ENCODE measurements around the gene ALDH6A1. TPM values are rescaled to one million over a fixed set of nuclear protein-coding genes. Genes with fewer than 3 reads are reported as not detected.
A peak's percentile ranks its signal among the peaks of the same experiment; 100 is the strongest.

ALDH6A1 gene
- total RNA-seq, 1 donor from 2014 or later: 24.0 TPM

DNA sequence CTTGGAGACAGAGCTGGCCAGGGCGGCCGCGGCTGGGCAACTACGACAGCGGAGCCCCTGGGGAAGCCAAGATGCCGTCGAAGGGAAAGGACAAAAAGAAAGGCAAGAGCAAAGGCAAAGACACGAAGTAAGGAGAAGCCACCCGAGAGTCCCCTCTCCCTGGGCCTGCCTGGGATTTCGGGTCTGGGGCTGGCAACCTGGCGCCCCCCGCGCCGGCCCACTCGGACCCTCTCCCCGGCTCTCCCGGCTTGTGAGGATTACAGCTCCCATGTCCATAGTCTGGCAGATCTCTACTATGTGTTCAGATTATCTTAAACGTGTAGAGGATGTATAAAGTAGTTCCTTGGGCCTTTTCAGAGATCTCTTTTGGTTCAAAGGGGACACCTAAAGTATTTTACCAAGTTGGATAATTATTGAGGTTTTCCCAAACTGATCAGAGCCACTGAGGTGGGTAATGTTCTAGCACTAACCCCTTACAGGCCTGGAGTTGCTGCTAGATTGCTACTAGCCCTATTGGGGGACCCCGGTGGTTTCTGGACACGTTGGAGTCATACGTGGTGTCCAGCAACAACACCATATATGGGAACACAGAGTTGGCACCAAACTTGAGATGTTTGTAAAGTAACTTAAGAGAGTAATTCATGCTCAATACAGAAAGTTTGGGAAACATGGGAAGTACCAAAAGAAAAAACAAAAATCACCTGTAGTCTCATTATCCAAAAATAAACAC is 64.7 kb downstream of the ALDH6A1 start:
- no peaks in the 10 kb centered on the region for H3K36me3 ChIP-seq (ENCODE audit: control insufficient read depth in 3 of 3, insufficient read depth in 3 of 3, low read length in 3 of 3)
- H3K4me1 ChIP-seq (ENCODE audit: control insufficient read depth in 3 of 3, insufficient read depth in 3 of 3, low read length in 3 of 3): peaks cover 11 to 15% (median 11%) of the 10 kb centered on the region in 3 donors
- H3K9me3 ChIP-seq (ENCODE audit: control insufficient read depth in 3 of 3, low read length in 3 of 3): no peaks in the 10 kb centered on the region
- peak overlapping the region; percentile 88 to 95 (median 90) for H3K4me3 ChIP-seq (ENCODE audit: low read length in 3 of 3)
- peak overlapping the region; percentile 77 to 98 (median 85) for H3K9ac ChIP-seq (ENCODE audit: low read depth in 1 of 3, low read length in 3 of 3)
- H3K27ac ChIP-seq (ENCODE audit: low read depth, low read length): peak overlapping the region; percentile 95
- H3K27me3 ChIP-seq (ENCODE audit: control insufficient read depth in 3 of 3, insufficient read depth in 3 of 3, low read length in 3 of 3): no peaks in the 10 kb centered on the region

DNA sequence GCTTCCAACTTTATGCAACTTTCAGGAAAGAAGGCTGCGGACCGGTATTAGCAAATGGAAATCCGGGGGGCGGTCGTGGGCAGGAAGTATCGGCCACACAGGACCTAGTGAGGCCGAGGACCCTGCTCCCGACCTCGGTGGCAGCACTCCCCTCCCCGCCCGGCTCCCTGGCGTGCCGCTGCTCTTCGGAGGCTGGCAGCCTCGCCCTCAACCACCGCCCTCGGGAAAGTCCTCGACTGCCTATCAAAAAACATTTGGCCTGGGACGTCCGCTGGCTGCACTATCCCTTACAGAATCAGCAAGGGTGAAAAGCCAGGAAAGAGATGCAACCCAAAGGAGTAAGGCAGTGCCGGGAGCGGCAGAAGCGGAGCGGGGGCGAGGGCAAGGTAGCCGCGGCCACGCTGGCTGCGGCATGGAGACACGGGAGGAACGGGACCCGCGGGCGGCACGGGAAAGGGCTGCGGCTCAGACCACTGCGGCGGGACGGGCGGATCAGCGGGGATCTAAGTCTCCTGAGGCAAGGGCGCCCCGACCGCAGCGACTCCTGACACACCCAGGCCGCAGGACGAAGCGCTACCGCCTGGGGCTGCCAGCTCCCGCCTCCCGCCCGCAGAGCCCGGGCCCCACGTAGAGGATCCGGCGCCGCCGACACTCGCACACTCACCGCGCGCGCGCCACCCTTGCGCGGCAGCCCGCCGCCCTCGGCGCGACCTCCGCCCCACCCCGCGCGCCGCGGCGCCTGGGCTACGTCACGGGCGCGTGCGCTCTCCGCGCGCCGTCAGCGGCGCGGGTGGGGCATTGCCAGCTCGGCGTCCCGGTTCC is 65.5 kb downstream of the ALDH6A1 start, which contains the start of the genes BBOF1 and ENTPD5:
TSS of gene BBOF1 (plus strand) at position 764 of the 822 bp plus-strand sequence. CDS start 130 bp downstream, outside the sequence.
TSS of gene ENTPD5 (minus strand) at position 703 of the 822 bp plus-strand sequence. CDS start 31,186 bp downstream, outside the sequence.
- Histone ChIP-seq H3K36me3 (ENCODE audit: control insufficient read depth in 3 of 3, insufficient read depth in 3 of 3, low read length in 3 of 3) (peaks cover 2 to 5% (median 3%) of the 10 kb centered on the region in 3 donors), H3K4me3 (ENCODE audit: low read length in 3 of 3) (peak within 1 kb of the TSS; percentile 90 to 95 (median 90)), H3K9ac (ENCODE audit: low read depth in 1 of 3, low read length in 3 of 3) (peak within 1 kb of the TSS; percentile 96 to 98 (median 97)), H3K4me1 (ENCODE audit: control insufficient read depth in 3 of 3, insufficient read depth in 3 of 3, low read length in 3 of 3) (peaks cover 11 to 15% (median 11%) of the 10 kb centered on the region in 3 donors), H3K27me3 (ENCODE audit: control insufficient read depth in 3 of 3, insufficient read depth in 3 of 3, low read length in 3 of 3) (no peaks in the 10 kb centered on the region), H3K27ac (ENCODE audit: low read depth, low read length) (peak within 1 kb of the TSS; percentile 95), H3K9me3 (ENCODE audit: control insufficient read depth in 3 of 3, low read length in 3 of 3) (no peaks in the 10 kb centered on the region)

DNA sequence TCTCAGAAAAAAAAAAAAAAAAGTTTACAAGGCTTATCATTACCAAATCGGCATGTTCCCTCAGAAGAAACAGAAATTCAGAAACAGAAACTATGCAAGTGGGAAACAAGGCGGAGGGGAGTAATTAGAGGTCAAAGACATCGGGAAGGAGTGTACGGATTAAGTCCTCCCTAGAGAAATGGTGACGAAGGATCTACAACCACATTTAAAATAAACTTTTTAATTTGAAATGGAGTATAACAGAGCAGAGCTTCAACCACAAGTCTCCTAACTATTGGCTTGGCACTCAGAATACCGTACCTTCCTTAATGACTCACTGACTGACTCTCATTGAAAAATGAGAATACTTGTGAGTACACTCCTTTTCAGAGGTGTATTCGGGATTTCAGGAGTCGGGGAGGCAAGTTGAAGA is 66.1 kb downstream of the ALDH6A1 start:
- Histone ChIP-seq H3K27ac (ENCODE audit: low read depth, low read length) (peak overlapping the region; percentile 95), H3K27me3 (ENCODE audit: control insufficient read depth in 3 of 3, insufficient read depth in 3 of 3, low read length in 3 of 3) (no peaks in the 10 kb centered on the region), H3K9ac (ENCODE audit: low read depth in 1 of 3, low read length in 3 of 3) (peak overlapping the region; percentile 96 to 98 (median 97)), H3K4me1 (ENCODE audit: control insufficient read depth in 3 of 3, insufficient read depth in 3 of 3, low read length in 3 of 3) (peaks cover 11 to 15% (median 11%) of the 10 kb centered on the region in 3 donors), H3K9me3 (ENCODE audit: control insufficient read depth in 3 of 3, low read length in 3 of 3) (no peaks in the 10 kb centered on the region), H3K36me3 (ENCODE audit: control insufficient read depth in 3 of 3, insufficient read depth in 3 of 3, low read length in 3 of 3) (peaks cover 3 to 7% (median 5%) of the 10 kb centered on the region in 3 donors), H3K4me3 (ENCODE audit: low read length in 3 of 3) (peak overlapping the region; percentile 90 to 95 (median 90))

DNA sequence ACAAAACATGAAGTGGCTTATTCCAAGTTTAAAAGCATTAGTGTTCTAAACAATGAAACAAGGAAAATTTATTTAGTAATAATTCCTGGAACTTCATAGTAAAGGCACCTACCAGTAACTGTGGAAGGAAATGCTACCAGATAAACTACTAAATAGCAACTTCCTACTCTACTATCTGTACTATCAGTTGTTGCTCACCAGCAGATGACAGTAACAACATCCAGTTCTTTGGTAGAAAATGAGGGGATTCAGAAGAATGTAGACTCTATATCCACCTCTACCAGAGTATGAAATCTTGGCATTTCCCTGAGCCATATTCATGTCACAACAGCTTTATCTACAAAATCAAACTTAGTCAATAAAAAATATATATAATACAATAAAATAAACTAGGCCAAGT is 68.3 kb downstream of the ALDH6A1 start:
- H3K27me3 ChIP-seq (ENCODE audit: control insufficient read depth in 3 of 3, insufficient read depth in 3 of 3, low read length in 3 of 3): no peaks in the 10 kb centered on the region
- H3K9ac ChIP-seq (ENCODE audit: low read depth in 1 of 3, low read length in 3 of 3): no peak overlapping the region
- peaks cover 11 to 15% (median 11%) of the 10 kb centered on the region in 3 donors for H3K4me1 ChIP-seq (ENCODE audit: control insufficient read depth in 3 of 3, insufficient read depth in 3 of 3, low read length in 3 of 3)
- no peak overlapping the region for H3K27ac ChIP-seq (ENCODE audit: low read depth, low read length)
- peaks cover 10 to 12% (median 11%) of the 10 kb centered on the region in 3 donors for H3K36me3 ChIP-seq (ENCODE audit: control insufficient read depth in 3 of 3, insufficient read depth in 3 of 3, low read length in 3 of 3)
- H3K9me3 ChIP-seq (ENCODE audit: control insufficient read depth in 3 of 3, low read length in 3 of 3): no peaks in the 10 kb centered on the region
- H3K4me3 ChIP-seq (ENCODE audit: low read length in 3 of 3): no peak overlapping the region

DNA sequence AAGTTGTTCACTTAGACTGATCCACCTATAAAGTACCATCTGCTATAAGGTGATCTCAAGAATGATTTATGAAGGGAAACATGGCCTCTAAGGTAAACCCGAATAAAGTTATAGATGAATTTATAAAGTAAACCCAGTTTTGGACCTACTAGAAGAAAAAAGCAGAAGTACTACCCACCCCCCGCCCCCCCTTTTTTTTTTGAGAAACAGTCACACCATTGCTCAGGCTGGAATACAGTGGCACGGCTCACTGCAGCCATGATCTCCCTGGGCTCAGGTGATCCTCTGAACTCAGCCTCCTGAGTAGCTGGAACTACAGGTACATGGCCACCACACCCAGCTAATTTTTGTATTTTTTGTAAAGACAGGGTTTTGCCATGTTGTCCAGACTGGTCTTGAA is 69.1 kb downstream of the ALDH6A1 start:
- H3K9me3 ChIP-seq (ENCODE audit: control insufficient read depth in 3 of 3, low read length in 3 of 3): no peaks in the 10 kb centered on the region
- no peak overlapping the region for H3K9ac ChIP-seq (ENCODE audit: low read depth in 1 of 3, low read length in 3 of 3)
- no peak overlapping the region for H3K27ac ChIP-seq (ENCODE audit: low read depth, low read length)
- no peaks in the 10 kb centered on the region for H3K27me3 ChIP-seq (ENCODE audit: control insufficient read depth in 3 of 3, insufficient read depth in 3 of 3, low read length in 3 of 3)
- H3K4me3 ChIP-seq (ENCODE audit: low read length in 3 of 3): no peak overlapping the region
- H3K36me3 ChIP-seq (ENCODE audit: control insufficient read depth in 3 of 3, insufficient read depth in 3 of 3, low read length in 3 of 3): peaks cover 12 to 16% (median 14%) of the 10 kb centered on the region in 3 donors
- peaks cover 11 to 15% (median 11%) of the 10 kb centered on the region in 3 donors for H3K4me1 ChIP-seq (ENCODE audit: control insufficient read depth in 3 of 3, insufficient read depth in 3 of 3, low read length in 3 of 3)

DNA sequence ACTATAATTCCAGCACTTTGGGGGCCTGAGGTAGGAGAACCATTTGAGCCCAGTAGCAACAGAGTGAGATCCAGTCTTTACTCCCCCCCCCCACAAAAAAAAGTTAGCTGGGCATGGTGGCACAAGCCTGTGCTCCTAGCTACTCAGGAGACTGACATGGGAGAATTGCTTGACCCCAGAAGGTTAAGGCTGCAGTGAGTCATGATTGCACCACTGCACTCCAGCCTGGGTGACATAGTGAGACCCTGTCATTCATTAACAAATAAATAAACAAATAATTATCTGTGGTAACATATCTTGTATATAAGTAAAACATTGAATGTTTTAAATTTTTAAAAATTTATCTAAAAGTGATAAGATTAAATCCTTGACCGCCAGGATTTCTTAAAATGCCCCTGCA is 70.0 kb downstream of the ALDH6A1 start:
- Histone ChIP-seq H3K9ac (ENCODE audit: low read depth in 1 of 3, low read length in 3 of 3) (no peak overlapping the region), H3K36me3 (ENCODE audit: control insufficient read depth in 3 of 3, insufficient read depth in 3 of 3, low read length in 3 of 3) (peaks cover 12 to 20% (median 17%) of the 10 kb centered on the region in 3 donors), H3K27me3 (ENCODE audit: control insufficient read depth in 3 of 3, insufficient read depth in 3 of 3, low read length in 3 of 3) (no peaks in the 10 kb centered on the region), H3K27ac (ENCODE audit: low read depth, low read length) (no peak overlapping the region), H3K4me1 (ENCODE audit: control insufficient read depth in 3 of 3, insufficient read depth in 3 of 3, low read length in 3 of 3) (peaks cover 5 to 10% (median 6%) of the 10 kb centered on the region in 3 donors), H3K4me3 (ENCODE audit: low read length in 3 of 3) (no peak overlapping the region), H3K9me3 (ENCODE audit: control insufficient read depth in 3 of 3, low read length in 3 of 3) (no peaks in the 10 kb centered on the region)

DNA sequence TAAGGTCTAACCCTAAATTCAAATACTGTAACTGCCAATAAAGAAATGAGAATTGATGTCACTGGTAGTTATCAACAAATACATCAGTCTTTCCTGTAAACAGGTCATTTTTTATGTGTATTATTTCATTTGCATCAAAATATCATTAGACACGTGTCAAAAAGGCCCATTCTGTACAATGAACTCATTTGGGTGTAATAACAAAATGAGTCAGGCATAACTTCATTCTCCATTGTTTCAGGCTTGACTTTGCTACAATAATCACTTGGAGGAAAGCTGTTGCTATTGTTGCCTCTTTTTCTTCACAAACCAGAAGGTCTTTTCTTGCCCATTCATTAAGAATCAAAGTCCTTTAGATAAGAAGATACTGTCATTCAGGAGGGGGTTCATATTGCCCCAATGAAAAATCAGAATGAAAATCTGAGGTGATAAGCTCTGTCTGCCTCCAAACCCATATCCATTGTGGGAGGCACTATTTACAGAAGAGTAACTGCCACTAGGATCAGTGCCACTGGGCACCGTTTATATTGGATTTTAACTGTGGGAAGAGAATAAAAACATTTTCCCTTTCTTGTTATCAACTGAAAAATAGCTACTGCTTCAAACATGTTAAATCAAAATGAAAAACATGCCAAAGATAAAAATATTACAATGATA is 75.3 kb downstream of the ALDH6A1 start:
- no peaks in the 10 kb centered on the region for H3K9me3 ChIP-seq (ENCODE audit: control insufficient read depth in 3 of 3, low read length in 3 of 3)
- H3K4me3 ChIP-seq (ENCODE audit: low read length in 3 of 3): no peak overlapping the region
- no peak overlapping the region for H3K27ac ChIP-seq (ENCODE audit: low read depth, low read length)
- H3K4me1 ChIP-seq (ENCODE audit: control insufficient read depth in 3 of 3, insufficient read depth in 3 of 3, low read length in 3 of 3): no peaks in the 10 kb centered on the region
- H3K27me3 ChIP-seq (ENCODE audit: control insufficient read depth in 3 of 3, insufficient read depth in 3 of 3, low read length in 3 of 3): no peaks in the 10 kb centered on the region
- H3K36me3 ChIP-seq (ENCODE audit: control insufficient read depth in 3 of 3, insufficient read depth in 3 of 3, low read length in 3 of 3): peaks cover 24 to 29% (median 24%) of the 10 kb centered on the region in 3 donors
- no peak overlapping the region for H3K9ac ChIP-seq (ENCODE audit: low read depth in 1 of 3, low read length in 3 of 3)

Other genes starting within 250 kb of the ALDH6A1 start
- gene PTGR2, start 232.6 kb downstream of the ALDH6A1 start, total RNA-seq: 5.7 TPM
- gene ZNF410, start 197.6 kb downstream of the ALDH6A1 start, total RNA-seq: 71.0 TPM
- 5.7 TPM for gene FAM161B, start 134.4 kb downstream of the ALDH6A1 start, total RNA-seq
- 34.4 TPM for gene COQ6, start 134.2 kb downstream of the ALDH6A1 start, total RNA-seq
- 5.2 TPM for gene ENTPD5, start 65.2 kb downstream of the ALDH6A1 start, total RNA-seq
- 2.1 TPM for gene BBOF1, start 65.1 kb downstream of the ALDH6A1 start, total RNA-seq
- gene LIN52, start 503 bp upstream of the ALDH6A1 start, total RNA-seq: 11.5 TPM
- not detected for gene VSX2, start 155.0 kb upstream of the ALDH6A1 start, total RNA-seq
- gene ABCD4, start 218.5 kb upstream of the ALDH6A1 start, total RNA-seq: 28.7 TPM

Data from skeletal muscle tissue (tissue), 4 donors.